Large intestine (tissue), 12 donors: ENCODE results near the gene CPEB2. TPM values are rescaled to one million over a fixed set of nuclear protein-coding genes. Genes with fewer than 3 reads are reported as not detected.

Source experiments
- DNase-seq, 2 donors: peaks; one replicate each; pipeline versions ENCODE4 v3.0.0 to v3.0.0-alpha.2; 2013
- H3K27ac ChIP-seq: one replicate; pipeline ENCODE4 v1.5.1; 2013; ENCODE audit warnings: low read length
- H3K27me3 ChIP-seq: 2 replicates; pipeline ENCODE4 v1.6.1; 2013; ENCODE audit warnings: low read length; ENCODE audit not compliant: control insufficient read depth, insufficient read depth
- H3K36me3 ChIP-seq: 2 replicates; pipeline ENCODE4 v1.6.1; 2013; ENCODE audit warnings: low read length; ENCODE audit not compliant: control insufficient read depth, insufficient read depth
- H3K4me1 ChIP-seq: one replicate; pipeline ENCODE4 v1.6.1; 2013; ENCODE audit warnings: low read length; ENCODE audit not compliant: control insufficient read depth, insufficient read depth
- H3K4me3 ChIP-seq: one replicate; pipeline ENCODE4 v1.5.1; 2013; ENCODE audit warnings: low read length
- H3K9me3 ChIP-seq: one replicate; pipeline ENCODE4 v1.6.1; 2013; ENCODE audit warnings: mild to moderate bottlenecking, low read depth, low read length, moderate library complexity; ENCODE audit not compliant: control insufficient read depth
- WGBS: methylation state at CpG from one replicate; pipeline ENCODE4 v1.1.5; 2013; ENCODE audit warnings: low lambda C conversion rate; ENCODE audit not compliant: insufficient coverage; 5-methylcytosine and 5-hydroxymethylcytosine counted together
- long read RNA-seq, 11 donors: transcript quantifications; one replicate each; lab custom pipeline, GENCODE V29; 2026
- polyA plus RNA-seq: library from polyadenylated mRNA; unstranded; fragments of 120-200 nt; gene quantifications from one replicate; pipeline ENCODE4 v1.2.1, GENCODE V29; 2013

Gene CPEB2
- polyA plus RNA-seq, result 18.3 TPM
- long read RNA-seq, donor 1, result 0 reads
- long read RNA-seq, donor 2, full-length matches to known transcripts, result 1 of 1 reads
- long read RNA-seq, donor 2, partial matches to known transcripts, result 0 of 1 reads
- long read RNA-seq, donor 2, other reads (novel, unspliced or antisense), result 0 of 1 reads
- long read RNA-seq, donor 3, result 0 reads
- long read RNA-seq, donor 4, result 0 reads
- long read RNA-seq, donor 5, partial matches to known transcripts, result 0 of 1 reads
- long read RNA-seq, donor 5, other reads (novel, unspliced or antisense), result 0 of 1 reads
- long read RNA-seq, donor 6, full-length matches to known transcripts, result 3 of 3 reads
- long read RNA-seq, donor 6, partial matches to known transcripts, result 0 of 3 reads
- long read RNA-seq, donor 6, other reads (novel, unspliced or antisense), result 0 of 3 reads
- long read RNA-seq, donor 7, full-length matches to known transcripts, result 3 of 3 reads
- long read RNA-seq, donor 7, partial matches to known transcripts, result 0 of 3 reads
- long read RNA-seq, donor 7, other reads (novel, unspliced or antisense), result 0 of 3 reads
- long read RNA-seq, donor 8, full-length matches to known transcripts, result 3 of 10 reads
- long read RNA-seq, donor 8, partial matches to known transcripts, result 7 of 10 reads
- long read RNA-seq, donor 8, other reads (novel, unspliced or antisense), result 0 of 10 reads
- long read RNA-seq, donor 9, result 0 reads
- long read RNA-seq, donor 10, full-length matches to known transcripts, result 5 of 5 reads
- long read RNA-seq, donor 10, partial matches to known transcripts, result 0 of 5 reads
- long read RNA-seq, donor 10, other reads (novel, unspliced or antisense), result 0 of 5 reads
- long read RNA-seq, donor 11, full-length matches to known transcripts, result 2 of 7 reads
- long read RNA-seq, donor 11, partial matches to known transcripts, result 5 of 7 reads
- long read RNA-seq, donor 11, other reads (novel, unspliced or antisense), result 0 of 7 reads

DNA sequence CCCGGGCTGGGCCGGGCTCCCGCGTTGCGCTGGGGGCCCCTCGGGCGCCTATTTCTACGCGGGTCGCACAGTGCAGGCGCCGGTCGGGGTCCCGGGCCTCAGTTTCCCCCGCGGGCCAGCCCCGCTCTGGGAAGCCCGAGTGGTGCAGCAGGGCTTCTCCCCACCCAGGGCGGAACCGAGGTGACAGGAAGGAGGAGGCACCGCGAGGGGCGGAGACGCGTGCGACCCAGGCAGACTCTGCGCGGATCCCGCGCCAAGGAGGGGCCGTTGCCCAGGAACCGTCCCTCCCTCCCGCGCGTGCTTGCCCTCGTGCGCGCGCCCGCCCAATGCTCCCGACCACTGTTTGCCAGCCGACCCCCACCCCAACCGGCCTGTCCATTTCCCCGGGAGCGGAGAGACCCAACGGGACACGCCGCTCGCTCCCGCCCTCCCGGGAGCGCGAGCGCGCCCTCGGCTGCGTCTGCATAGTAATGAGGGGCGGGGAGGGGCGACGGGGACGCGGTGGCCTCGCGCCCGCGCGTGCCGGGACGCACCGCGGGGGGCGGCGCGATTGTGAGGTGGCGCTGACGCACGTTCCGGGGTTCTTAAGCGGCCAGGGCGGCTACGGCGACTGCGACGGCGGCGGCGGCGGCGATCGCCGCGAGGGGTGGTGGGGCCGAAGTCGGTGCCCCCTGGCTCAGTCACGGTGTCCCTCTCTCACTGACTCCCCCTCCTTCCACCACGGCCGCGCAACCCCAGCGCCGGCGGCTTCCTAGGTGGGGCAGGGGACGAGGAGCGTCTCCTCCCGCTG is at the start of gene CPEB2:
Gene CPEB2, plus strand, starts transcription at position 613 of the 790 bp plus-strand sequence. CDS start 193 bp downstream, outside the sequence.
- no peaks in the 10 kb centered on the region for H3K36me3 ChIP-seq
- H3K27ac ChIP-seq, result peak within 1 kb of the TSS; percentile 100
- peak; percentile 96 to 99 for DNase-seq
- no peaks in the 10 kb centered on the region for H3K27me3 ChIP-seq
- peak within 1 kb of the TSS; percentile 98 for H3K4me3 ChIP-seq
- whole genome bisulfite sequencing, result no CpG with 5 or more reads among the region's 104 CpGs
- H3K9me3 ChIP-seq, result no peaks in the 10 kb centered on the region
- H3K4me1 ChIP-seq, result peaks cover 3% of the 10 kb centered on the region

DNA sequence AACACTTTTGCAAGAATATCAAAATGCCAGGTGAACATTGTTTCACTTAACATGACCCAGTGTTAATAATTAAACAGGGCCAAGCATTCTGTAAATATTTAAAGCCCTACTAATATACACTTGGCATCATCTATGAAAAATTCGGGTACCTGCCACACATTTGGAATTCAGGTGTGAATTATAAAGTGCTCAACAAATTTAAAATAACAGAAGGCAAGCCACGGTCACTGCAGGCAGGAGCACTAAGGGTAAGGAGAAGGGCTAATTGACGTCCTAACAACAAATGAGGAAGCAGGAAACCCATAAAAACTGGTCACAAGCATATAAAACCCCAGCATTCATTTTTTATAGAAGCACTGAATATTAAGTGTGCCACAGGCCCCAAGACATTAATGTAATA is 43.8 kb upstream of the CPEB2 start:
- no peaks in the 10 kb centered on the region for H3K4me1 ChIP-seq
- H3K27me3 ChIP-seq, result no peaks in the 10 kb centered on the region
- 51% methylated on average over 2 of the region's 3 CpGs for WGBS
- no peak overlapping the region for H3K4me3 ChIP-seq
- no peaks in the 10 kb centered on the region for H3K9me3 ChIP-seq
- DNase-seq, result no peak
- H3K27ac ChIP-seq, result no peak overlapping the region
- no peaks in the 10 kb centered on the region for H3K36me3 ChIP-seq

GRCh38 chr4:14961292-14961691 is 41.0 kb upstream of the CPEB2 start:
- H3K36me3 ChIP-seq, result no peaks in the 10 kb centered on the region
- no peaks in the 10 kb centered on the region for H3K4me1 ChIP-seq
- H3K9me3 ChIP-seq, result no peaks in the 10 kb centered on the region
- H3K4me3 ChIP-seq, result no peak overlapping the region
- no peaks in the 10 kb centered on the region for H3K27me3 ChIP-seq
- no peak overlapping the region for H3K27ac ChIP-seq
- no peak for DNase-seq

GRCh38 chr4:14965071-14965470 is 37.2 kb upstream of the CPEB2 start:
- Histone ChIP-seq H3K27me3 (no peaks in the 10 kb centered on the region), H3K4me3 (no peak overlapping the region), H3K9me3 (no peaks in the 10 kb centered on the region), H3K4me1 (no peaks in the 10 kb centered on the region), H3K27ac (no peak overlapping the region), H3K36me3 (no peaks in the 10 kb centered on the region)
- no peak for DNase-seq
- WGBS, result no CpG with 5 or more reads among the region's 1 CpG

DNA sequence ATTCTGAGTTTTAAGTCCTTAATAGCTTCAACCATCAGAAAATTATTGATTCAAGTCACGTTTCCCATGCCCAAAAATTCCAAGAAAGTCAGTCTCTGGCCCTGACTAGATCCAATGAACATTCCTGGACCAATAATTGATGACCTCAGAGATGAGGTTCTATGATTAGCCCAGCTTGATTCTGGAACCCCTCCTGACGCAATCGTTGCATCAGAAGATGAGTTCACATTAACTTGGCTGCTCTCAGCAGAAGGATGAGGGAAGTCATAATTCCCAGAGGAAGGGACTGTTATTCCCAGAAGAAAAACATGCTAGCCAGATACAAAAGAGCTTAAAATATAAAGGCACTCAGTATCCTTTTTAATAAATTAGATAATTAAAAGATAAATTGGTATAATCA is 34.3 kb upstream of the CPEB2 start:
- no peak for DNase-seq
- no CpG with 5 or more reads among the region's 3 CpGs for WGBS
- Histone ChIP-seq H3K27me3 (no peaks in the 10 kb centered on the region), H3K9me3 (no peaks in the 10 kb centered on the region), H3K4me1 (no peaks in the 10 kb centered on the region), H3K4me3 (no peak overlapping the region), H3K27ac (no peak overlapping the region), H3K36me3 (no peaks in the 10 kb centered on the region)

DNA sequence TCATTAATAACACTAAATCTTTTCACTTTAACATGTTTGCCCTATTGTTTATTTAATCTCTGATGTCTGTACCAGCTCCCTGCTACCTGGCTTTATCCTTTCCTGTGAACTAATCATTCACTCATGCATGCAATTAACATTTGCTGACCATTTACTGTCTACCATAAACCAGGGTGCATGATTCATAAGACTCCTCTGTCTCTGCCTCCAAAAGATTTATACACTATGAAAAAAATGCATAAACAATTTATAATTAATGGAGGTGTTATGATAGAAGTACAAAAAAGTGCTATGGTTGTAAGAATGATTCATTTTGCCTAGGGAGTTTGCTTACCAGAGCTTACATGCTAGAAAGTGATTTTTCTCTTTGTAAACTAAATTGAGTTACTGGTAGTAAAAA is 24.5 kb upstream of the CPEB2 start:
- no peaks in the 10 kb centered on the region for H3K36me3 ChIP-seq
- no peak overlapping the region for H3K27ac ChIP-seq
- H3K4me3 ChIP-seq, result no peak overlapping the region
- no peaks in the 10 kb centered on the region for H3K4me1 ChIP-seq
- peaks cover 4% of the 10 kb centered on the region for H3K9me3 ChIP-seq
- DNase-seq, result no peak
- no peaks in the 10 kb centered on the region for H3K27me3 ChIP-seq

GRCh38 chr4:14984448-14984847 is 17.8 kb upstream of the CPEB2 start:
- no peaks in the 10 kb centered on the region for H3K27me3 ChIP-seq
- no peaks in the 10 kb centered on the region for H3K4me1 ChIP-seq
- no peaks in the 10 kb centered on the region for H3K9me3 ChIP-seq
- WGBS, result no CpG with 5 or more reads among the region's 1 CpG
- no peak for DNase-seq
- H3K27ac ChIP-seq, result no peak overlapping the region
- H3K4me3 ChIP-seq, result no peak overlapping the region
- H3K36me3 ChIP-seq, result no peaks in the 10 kb centered on the region

DNA sequence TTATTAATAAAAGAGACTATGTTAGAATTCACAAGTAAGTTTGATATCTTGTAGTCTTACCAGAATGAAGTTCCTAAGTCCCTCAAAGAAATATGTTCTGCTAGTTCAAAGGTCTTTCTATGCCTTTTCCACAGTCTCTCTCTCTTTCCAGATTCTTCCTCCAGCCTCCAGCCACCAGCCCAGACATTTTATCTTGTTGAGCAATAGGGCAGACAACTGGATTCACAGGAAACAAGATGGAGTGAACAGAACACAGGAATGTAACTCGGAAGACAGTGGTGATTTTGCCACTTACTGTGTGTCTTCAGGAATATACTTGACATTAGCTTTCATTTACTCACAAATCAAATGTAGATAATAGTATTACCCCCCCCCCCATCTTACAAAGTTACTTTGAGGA is 17.1 kb upstream of the CPEB2 start:
- 100% methylated on average over 1 of the region's 1 CpG for WGBS
- no peaks in the 10 kb centered on the region for H3K9me3 ChIP-seq
- no peak overlapping the region for H3K27ac ChIP-seq
- no peaks in the 10 kb centered on the region for H3K4me1 ChIP-seq
- peak in 1 of 2 donors; percentile 14 for DNase-seq
- H3K27me3 ChIP-seq, result no peaks in the 10 kb centered on the region
- no peak overlapping the region for H3K4me3 ChIP-seq
- no peaks in the 10 kb centered on the region for H3K36me3 ChIP-seq

- Histone ChIP-seq H3K4me1 (no peaks in the 10 kb centered on the region), H3K36me3 (no peaks in the 10 kb centered on the region), H3K27ac (no peak overlapping the region), H3K9me3 (no peaks in the 10 kb centered on the region), H3K27me3 (no peaks in the 10 kb centered on the region), H3K4me3 (no peak overlapping the region)
- DNase-seq, result peak in 1 of 2 donors; percentile 20
- WGBS, result no CpG with 5 or more reads among the region's 1 CpG
Measured at GRCh38 chr4:14985843-14986242, 16.4 kb upstream of the CPEB2 start.

GRCh38 chr4:14987054-14987453 is 15.2 kb upstream of the CPEB2 start:
- Histone ChIP-seq H3K27me3 (no peaks in the 10 kb centered on the region), H3K4me3 (no peak overlapping the region), H3K27ac (no peak overlapping the region), H3K36me3 (no peaks in the 10 kb centered on the region), H3K4me1 (no peaks in the 10 kb centered on the region), H3K9me3 (no peaks in the 10 kb centered on the region)
- WGBS, result no CpG with 5 or more reads among the region's 2 CpGs
- no peak for DNase-seq
